HG02938 (cell line): ENCODE data around the gene ATP2B2.

ENCODE experiments used
- ATAC-seq: cut with Tn5 transposase; IDR thresholded peaks from one replicate; pipeline ENCODE4 v1.9.1; 2021; ENCODE audit warnings: mild to moderate bottlenecking, moderate library complexity; ENCODE audit not compliant: unreplicated experiment

The ATP2B2 gene

GRCh38 chr3:10530241-10530640 lies 24.9 kb upstream of the ATP2B2 start:
- no peak for ATAC-seq

GRCh38 chr3:10529809-10530208 lies 24.4 kb upstream of the ATP2B2 start:
- no peak for ATAC-seq

DNA sequence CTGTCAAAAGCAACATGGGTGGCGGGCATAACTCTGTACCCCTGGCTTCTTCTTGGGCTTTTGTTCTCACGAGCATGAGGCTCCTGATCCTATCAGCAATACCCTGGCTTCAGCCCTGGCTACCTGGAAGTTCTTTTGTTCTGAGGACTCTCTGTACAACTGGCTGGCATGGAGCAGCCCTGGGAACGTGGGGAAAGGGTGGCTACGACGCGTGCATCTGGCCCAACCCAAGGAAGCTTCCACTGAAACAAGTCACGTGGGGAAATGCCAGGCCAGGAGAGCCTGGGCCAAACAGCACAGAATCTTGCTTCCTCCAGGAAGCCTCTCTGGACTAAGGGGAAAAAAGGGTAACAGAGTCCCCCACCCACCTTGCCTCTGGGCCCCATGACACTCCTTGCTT lies 22.7 kb upstream of the ATP2B2 start:
- no peak for ATAC-seq

DNA sequence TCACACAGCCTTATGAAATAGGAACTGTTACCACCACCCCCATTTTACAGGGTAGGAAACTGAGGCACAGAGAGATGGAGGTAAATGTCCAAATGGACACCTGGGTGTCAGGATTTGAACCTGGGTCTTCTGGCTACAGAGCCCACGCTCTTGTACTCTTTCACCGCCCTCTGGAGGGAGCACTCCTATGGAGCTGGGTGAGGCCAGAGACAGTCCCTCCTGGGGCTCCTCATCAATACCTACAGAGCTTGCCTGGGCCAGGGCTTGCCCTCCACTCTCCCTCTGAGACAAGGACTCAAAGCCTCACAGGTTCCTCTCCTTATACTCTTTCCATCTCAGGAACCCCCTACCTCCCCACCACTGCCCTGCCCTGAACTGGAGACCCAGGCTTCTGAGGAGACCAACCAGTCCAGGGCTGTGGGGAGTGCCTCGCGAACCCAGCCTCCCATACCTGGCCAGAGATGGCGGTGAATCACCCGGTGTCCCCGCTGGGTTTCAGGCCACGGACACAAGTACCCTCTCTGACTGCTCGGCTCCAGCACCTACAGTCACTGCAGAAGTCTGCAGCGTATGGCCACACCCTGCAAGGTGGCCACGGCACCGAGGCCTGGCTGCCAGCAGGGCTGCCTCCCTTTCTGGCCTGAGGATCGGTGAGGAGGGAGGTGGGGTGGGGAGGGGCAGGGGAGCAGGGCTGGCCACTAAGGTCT lies 22.1 kb upstream of the ATP2B2 start:
- no peak for ATAC-seq

DNA sequence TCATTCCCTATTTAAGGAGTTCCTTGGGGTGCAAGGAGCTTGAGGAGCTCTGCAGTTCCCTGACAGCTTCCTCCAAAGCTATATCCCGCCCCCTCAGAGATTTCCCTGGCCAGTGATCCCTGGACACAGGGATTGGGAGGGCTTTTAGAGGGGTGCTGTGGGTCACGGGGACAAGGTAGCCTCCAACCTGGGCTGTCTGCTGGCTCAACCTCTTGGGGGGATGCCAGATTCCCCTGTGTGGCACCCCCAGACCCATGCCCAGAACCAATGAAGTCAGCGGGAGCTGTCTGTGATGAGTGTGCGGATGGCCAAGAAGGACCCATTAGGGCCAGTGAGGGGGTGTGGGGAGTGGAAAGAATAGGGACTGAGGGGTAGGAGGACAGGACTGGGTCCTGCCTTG lies 21.0 kb upstream of the ATP2B2 start:
- ATAC-seq: no peak

DNA sequence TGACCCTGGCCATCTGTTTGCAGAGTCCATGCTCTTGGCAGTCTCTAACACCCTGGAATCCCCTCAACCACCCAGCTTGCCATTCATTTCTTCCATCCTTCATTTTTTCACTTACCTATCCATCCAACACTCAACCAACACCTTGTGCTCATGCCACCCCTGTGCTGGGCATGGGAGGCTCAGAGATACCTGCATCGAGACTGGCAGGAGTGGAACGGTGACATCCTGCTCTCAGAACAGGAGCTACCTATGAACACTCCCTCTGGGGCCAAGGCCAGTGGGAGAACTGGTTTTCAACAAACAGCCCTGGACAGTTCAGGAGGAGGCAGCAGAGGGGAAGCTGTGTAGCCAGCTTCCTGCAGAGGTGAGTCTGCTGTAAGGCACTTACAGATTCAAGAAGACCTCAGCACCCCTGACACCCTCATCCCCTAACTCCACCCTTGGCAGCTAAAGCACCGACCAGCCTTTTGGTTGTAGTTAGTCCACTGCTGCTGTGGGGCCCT lies 19.5 kb upstream of the ATP2B2 start:
- no peak for ATAC-seq

DNA sequence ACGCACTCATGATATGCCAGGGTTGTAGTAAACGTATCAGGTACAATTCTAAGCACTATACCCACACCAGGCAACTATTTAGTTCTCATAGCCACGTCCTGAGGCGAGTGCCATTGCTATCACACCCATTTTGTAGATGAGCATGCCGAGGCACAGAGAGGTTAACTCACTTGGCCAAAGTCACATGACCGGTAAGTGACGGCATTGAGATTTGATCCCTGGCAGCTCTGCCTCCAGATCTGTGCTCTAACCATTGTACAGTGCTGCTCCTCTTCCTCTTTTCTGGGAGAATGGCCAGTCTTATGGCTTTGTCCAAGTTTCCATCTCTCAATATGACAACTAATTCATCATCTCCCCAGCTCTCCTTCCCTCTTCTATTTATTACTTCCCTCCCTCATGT lies 18.9 kb upstream of the ATP2B2 start:
- ATAC-seq: no peak

DNA sequence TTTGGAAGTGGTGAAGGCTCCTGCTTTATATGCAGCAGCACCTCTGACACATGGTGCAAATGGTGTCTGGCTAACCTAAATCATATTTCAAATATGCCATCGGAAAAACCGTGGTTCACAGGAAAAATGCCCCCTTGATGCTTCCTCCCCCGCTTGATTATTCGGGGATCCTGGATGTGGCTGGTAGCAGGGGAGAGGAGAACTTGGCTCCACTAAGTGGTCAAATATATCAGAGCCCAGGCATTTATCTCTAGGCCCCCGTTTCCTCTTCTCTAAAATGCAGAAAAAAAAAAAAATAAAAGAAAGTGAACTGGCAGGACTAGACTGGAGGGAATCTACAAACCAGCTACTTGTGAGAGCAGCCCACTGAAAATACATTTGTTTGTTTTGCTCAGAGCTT lies 18.2 kb upstream of the ATP2B2 start:
- ATAC-seq: no peak

DNA sequence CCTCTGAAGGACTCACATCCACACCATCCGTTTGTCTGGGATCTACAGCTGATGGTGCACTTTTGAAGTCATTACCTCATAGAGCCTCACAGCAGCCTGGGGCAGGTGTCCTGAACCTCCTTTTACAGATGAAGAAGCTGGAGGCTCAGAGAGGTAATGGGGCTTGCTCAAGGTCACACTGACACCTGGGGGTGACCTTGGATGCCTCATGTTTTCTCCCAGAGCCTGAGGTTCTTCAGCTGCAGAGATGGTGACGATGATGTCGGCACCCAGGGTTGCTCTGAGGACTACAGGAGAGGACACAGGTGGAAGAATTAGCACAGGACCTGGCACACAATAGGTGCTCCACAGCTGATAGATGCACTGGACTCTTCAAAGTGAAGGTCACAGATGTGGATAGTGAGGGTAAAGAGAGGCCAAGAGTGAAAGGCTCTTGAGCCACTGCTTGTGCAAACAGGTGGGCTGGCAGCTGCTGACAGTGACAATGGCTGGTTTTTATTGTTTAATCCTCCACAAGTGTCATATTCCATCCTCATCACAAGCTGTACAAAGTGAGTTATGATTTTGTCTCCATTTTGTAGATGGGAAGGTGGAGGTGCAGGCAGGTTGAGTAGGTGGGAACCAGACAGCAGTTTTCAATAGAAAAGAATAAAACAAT lies 17.4 kb upstream of the ATP2B2 start:
- ATAC-seq: no peak

- ATAC-seq: no peak
Observed at GRCh38 chr3:10521772-10522441, 16.5 kb upstream of the ATP2B2 start.

- ATAC-seq: no peak
Observed at GRCh38 chr3:10520072-10520471, 14.7 kb upstream of the ATP2B2 start.

DNA sequence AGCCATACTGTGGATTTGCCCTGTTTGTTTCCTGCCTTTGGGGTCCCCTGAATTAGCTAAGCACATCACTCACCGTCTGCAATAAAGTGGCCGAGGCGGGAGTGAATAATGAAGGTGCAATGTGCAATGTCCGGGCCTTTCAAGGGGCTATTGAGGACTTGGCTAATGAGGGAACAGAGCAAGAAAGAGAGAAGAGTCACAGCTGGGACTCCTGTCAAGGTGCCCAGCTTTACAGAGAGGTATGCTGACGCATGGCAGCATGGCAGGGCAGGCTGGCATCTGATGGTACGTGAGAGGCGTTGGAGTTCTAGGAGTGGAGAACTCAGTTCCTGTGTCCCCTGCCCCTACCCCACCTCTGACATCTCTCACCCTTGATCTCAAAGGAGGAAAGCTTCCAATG lies 13.8 kb upstream of the ATP2B2 start:
- ATAC-seq: no peak

DNA sequence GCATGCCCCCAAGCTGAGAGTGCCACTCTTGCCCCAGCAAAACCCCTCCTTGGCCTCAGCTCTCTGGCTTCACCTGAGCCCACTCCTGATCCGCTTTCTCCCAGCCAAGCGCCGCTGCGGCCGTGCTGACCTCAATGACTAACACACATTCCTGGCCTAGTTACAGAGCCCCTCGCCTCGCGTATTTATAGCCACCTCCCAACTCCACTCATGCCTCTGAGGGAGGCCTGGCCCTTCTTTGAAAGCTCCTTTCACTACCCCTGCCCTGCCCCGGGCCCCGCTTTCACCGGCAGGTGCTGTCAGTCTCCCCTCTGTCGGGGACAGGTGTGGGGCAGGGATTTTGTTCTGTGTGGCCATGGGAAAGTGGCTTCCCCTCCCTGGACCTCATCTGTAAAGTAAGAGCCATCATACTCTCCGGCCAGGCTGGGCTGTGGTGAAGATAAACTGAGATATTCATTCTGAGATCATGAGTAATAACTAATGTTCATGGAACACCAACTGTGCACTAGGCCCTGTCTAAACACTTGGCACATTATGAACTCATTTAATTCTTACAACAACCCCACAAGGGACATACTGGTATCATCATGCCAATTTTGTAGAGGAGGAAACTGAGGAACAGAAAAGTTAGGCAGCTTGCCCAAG lies 13.2 kb upstream of the ATP2B2 start:
- ATAC-seq: no peak

DNA sequence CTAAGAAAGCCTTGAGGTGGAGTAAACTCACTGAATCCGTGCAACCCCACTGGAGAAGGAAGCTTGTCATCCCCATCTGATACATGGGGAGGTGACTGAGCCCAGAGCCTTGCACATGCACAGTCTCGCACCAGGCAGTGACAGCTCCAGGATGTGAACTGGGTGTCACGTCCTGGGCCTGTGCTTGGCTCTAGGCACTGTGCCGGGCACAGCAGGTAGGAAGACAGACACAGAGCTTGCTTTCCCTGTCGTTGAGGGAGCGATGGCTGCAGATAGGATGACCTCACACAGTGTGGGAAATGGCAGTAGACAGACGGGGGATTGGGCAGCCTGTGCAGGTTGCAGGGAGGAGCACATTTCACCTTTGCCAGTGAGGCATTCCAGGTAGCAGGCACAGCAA lies 12.2 kb upstream of the ATP2B2 start:
- ATAC-seq: no peak

DNA sequence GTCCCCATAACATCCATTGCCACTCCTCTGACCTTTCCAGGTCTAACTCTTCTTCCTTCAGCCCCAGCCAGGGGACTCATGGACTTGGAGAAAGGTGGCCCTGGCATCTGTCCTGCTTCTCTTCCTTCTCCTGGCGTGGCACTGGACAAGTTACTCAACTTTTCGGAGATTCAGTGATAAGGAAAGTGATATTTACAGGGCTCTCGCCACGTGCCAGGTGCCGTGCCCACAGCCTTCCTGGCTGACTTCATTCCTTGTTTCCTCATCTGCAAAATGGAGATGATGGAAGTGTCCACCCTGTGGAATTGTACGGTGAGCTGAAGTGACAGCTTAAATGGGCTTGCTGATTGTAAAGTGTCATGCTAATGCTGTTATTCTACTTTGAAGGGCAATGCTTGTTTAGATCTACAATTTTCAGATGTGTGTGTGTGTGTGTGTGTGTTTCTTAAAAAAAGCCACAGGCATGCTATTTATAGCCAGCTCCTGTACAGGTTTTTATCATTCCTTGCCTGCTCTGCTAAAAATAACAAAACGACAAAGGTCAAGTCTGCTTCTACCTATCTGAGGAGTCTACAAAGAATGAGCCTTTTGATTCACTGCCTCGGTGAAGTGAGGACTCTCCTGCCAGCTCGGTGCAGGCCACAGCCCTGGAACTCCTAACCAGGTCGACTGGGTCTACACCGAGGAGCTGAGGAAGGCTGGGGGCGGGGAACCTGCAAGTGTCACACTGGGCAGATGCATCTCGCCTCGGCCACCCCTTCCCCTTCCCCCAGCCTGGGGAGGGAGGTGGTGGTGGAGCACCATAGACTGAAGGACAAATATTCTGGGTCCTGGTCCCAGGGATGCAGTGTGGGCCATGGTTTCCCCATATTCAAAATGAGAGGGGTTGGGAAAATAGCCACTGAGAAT lies 11.4 kb upstream of the ATP2B2 start:
- no peak for ATAC-seq

- ATAC-seq: no peak
Observed at GRCh38 chr3:10515884-10516495, 10.6 kb upstream of the ATP2B2 start.

- ATAC-seq: no peak
Observed at GRCh38 chr3:10515396-10515795, 10.0 kb upstream of the ATP2B2 start.

- no peak for ATAC-seq
Observed at GRCh38 chr3:10514407-10515069, 9.2 kb upstream of the ATP2B2 start.

- no peak for ATAC-seq
Observed at GRCh38 chr3:10513306-10513705, 7.9 kb upstream of the ATP2B2 start.

GRCh38 chr3:10512687-10513086 lies 7.3 kb upstream of the ATP2B2 start:
- ATAC-seq: no peak
